GM19467 (cell line): ENCODE measurements around the gene TRIOBP.

Source experiments
- ATAC-seq: cut with Tn5 transposase; IDR thresholded peaks from one replicate; pipeline ENCODE4 v1.9.1; 2021; ENCODE audit warnings: mild to moderate bottlenecking, moderate library complexity; ENCODE audit not compliant: unreplicated experiment

The TRIOBP gene

DNA sequence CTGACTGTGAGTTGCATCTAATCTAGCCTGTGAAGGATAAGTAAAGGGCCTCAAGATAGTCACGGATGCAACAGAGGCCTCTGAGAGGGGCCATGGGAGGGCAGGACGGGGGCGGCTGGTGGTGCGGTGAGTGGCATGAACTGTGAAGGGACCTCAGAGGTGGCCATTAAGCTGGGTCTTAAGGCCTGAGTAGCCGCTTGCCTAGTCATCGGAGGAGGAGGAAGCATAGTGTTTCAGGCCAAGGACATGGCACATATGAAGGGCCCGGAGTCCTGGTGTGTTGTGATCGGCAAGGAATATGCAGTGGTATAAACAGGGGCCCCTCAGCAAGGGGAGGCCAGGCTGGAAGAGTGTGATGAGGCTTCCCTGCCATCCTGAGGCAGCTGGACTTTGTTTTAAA is 51.8 kb downstream of the TRIOBP start:
- ATAC-seq: no peak

DNA sequence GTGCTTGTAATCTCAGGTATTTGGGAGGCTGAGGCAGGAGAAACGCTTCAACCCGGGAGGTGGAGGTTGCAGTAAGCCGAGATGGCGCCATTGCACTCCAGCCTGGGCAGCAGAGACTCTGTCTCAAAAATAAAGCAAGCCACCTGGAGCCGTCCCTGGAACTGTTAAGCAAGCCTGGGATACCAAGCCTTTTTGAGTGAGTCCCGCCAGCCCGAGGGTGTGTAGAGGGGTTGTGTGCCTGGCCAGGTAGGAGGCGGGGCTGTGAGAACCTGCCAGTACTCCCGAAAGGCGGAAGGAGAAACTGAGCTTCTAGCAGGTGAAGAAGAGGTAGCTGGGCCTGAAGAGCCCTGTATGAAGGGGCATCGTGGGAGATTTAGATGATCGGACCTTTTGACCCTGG is 52.4 kb downstream of the TRIOBP start:
- ATAC-seq: no peak

DNA sequence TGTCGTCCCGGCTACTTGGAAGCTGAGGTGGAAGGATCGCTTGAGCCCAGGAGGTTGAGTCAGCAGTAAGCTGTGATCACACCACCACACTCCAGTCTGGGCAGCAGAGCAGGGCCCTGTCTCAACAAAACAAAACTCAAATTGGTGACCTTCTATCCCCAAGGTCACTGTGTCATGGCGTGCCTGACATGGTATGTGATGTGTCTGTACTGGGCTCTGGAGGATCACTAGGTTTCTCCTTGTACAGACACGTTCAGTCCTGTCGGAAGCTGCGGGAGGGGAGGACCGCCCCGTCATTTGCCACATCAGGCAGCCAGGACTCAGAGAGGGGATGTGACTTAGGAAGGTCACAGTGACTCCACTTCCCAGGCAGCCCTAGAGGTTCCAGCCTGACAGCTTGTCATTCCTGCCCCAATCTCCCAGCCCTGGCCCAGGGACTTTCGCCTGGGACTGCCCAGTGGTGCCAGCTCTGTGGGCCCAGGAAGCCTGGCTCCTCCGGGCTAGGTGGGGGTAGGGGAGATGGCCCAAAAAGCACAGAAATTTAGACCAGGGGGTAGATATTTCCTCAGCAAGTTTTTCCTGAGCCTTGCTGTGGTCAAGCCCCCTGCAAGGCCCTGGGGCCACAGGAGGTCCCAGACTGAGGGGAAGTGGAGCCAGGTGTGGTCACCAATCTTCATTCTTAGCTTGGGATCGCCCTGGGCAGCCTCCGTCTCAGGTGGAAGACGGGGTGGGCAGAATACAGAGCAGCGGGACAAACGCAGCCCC is 53.2 kb downstream of the TRIOBP start:
- ATAC-seq: no peak

DNA sequence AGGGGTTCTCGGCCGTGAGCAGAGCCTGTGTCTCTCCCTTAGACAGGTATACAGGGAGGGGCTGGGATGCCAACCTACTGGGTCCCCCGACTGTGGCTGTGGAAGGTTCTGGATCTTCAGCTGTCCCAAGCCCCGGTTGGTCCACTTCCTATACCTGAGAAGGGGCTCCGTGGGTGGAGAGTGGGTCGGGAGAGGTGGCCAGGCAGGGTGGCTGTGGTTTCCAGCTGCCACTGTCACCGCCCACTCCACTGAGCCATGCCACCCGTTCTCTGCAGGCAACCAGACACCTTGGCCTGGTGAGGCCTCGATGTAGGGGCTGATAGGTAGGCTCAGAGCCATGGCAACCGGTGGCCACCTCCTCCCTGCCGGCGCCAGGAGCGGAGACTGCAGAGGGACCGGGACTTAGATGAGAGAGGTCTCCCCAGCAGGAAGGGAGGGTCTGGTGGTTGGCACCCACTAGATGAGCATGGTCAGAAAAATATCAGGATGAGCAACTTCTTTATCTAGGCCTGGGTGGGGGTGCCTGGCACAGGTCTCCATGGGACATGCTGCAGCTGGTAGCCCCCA is 53.8 kb downstream of the TRIOBP start:
- ATAC-seq: no peak

DNA sequence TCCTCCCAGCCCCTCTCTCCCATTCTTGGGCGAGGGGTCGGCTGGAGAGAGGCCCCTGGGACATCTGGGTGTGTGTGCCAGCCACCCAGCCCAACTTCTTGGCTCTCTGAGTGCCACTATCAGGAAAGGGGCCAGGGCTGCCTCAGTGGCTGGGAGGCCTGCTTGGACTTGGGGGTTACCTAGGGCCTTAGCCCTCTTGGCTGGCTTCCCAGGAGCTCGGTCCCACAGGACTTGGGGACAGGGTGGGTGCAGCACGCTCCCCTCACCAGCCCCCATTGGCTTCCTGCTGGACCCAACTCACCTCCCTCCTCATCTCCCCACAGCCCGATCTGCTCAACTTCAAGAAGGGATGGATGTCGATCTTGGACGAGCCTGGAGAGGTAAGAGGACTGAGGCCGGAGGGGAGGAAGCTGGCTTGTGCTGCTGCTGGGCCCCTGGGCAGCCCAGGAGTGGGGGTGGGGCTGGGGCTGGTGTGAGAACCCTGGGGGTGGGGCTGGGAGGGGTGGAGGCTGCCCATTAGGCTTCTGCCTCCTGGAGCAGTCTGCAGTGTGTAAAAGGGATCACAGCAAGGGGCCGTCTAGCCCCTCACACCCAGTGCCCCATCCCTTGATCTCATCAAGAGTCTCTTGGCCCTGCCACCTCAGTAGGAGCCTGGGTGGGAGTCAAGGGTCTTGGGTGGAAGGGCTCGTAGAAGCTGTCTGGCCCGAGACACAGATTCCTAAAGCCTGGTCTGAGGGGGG is 54.8 kb downstream of the TRIOBP start:
- no peak for ATAC-seq

DNA sequence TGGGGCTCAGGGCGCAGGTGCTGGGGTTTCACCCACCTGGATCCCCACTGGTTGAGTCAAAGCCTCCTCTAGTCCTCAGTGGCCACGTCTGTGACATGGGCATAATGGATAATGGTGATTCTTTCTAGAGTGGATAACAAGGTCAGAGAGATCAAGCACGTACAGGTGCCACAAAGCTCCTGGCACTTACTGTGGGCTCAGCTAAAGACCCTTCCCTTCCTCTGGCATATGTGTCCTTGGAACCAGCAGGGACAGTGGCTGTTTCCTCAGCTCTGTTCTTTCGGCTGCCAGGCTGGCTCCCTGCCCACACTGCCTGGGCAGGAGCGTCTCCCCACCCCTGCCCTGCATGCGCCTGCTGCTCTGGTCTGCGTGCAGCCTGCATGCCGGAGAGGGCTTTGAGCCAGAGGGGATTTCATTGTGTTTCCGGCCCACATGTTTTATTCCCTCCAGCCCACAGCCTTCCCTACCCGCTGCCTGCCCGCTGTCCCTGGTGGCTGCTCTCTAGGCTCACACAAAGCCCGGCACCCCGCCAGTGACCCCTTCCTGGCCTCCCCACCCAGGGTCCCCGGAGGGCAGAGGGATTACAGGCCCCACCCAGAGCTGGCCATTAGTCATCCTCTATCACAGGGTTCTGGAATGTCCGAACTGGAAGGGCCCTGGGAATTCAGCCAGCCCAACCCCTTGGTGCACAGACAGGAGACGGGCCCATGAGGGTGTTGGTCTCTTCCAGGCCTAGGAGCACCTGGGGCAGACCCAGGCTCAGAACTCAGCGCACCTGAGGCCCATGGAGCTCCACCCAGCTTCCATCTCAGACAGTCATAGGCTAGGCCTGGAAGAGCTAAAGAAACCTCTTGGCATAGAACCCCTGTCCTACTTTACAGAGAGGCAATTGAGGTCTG is 55.6 kb downstream of the TRIOBP start:
- ATAC-seq: no peak

DNA sequence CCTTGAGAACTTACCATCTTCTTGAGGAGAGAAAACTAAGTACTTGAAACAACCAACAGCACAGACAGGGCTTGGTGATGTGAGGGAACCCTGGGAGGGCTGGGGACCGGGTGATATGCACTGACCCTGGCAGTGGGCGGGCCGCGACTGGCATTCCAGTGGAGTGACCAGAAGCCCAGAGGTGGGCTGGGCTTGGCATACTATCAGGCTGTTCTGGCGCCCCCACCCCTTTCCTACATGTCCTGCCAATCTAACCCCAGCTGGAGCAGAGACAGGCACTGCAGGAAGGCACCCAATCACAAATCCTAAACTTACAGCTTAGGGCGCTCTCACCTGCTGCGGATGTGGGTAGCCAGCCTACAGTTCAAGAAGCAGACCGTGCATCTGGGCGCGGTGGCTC is 56.9 kb downstream of the TRIOBP start:
- no peak for ATAC-seq

DNA sequence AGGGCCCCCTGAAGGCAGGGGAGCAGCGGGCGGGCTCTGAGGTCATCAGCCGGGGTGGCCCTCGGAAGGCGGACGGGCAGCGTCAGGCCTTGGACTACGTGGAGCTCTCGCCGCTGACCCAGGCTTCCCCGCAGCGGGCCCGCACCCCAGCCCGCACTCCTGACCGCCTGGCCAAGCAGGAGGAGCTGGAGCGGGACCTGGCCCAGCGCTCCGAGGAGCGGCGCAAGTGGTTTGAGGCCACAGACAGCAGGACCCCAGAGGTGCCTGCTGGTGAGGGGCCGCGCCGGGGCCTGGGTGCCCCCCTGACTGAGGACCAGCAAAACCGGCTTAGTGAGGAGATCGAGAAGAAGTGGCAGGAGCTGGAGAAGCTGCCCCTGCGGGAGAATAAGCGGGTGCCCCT is 60.8 kb downstream of the TRIOBP start:
- no peak for ATAC-seq

DNA sequence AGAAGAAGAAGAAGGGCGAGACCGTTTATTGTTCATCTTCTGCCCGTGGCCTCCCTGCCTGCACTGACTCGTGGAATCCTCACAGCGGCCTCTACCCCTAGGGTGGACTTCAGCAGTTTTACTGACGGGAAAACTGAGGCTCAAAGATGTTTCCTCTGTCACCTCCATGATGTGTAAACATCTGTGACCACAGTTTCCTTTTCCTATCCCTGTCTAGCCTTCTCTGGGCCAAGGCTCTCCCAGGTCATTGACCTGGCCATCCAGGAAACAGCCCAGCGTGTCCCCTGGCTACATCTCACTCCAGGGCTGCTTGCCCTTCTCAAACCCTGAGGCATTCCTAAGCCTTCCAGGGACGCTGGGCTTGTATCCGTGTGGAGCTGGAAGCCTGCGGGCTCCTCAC is 61.8 kb downstream of the TRIOBP start:
- no peak for ATAC-seq

DNA sequence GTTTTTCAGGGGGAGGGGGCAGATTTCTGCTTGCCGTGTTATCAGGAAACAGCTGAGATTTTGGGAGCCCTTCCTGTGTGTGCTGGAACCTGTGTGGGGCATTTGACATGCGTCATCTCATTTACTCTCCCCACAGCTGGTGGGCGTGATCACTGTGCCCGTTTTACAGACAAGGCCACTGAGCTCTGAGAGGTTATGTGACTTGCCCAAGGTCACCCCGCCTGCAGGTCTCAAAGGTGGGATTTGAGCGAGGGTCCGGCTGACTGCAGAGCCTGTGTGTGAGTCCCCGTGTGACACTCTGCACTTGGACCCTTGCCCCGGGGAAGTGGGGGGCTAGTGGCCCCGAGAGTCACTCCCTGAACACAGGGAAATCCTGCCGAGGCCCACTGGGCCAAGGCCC is 62.4 kb downstream of the TRIOBP start:
- ATAC-seq: no peak

DNA sequence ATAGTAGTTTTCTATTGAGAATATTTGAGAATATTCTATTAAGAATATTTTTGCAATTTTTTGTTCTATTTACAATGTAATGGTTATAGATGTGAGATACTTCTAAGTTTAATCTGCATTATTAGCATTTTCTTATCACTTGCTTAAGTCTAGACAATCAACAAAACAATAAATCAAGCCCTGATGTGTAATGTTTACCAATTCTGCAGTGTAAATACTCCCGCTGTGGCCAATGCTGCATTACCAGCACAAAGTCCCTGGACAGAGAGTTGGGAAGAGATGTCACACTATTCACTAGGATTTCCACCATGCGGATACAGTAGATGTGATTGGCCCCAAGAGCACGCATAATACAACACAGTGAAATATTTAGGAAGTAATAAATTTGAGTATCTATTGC is 63.3 kb downstream of the TRIOBP start:
- ATAC-seq: no peak

DNA sequence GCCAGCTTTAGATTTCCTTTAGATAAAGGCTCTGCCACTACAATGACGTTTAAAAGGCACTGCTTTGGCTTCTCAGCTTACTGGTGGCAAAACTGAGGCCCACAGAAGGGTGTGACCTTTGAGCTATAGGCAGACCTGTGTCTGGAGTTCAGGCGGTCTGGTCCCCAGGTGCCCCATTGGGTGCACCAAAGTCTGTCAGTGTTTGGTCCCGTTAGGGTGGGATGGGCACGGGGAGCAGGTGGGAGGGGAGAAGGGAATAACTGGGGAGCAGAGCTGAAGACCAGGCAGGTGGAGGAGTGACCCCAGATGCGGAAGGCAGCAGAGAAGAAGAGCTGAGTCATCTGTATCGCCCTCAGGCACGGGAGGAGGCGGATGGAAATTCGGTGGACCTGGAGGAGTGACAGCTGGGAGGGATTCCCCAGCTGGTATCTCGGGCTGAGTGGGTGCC is 65.6 kb downstream of the TRIOBP start:
- ATAC-seq: no peak

DNA sequence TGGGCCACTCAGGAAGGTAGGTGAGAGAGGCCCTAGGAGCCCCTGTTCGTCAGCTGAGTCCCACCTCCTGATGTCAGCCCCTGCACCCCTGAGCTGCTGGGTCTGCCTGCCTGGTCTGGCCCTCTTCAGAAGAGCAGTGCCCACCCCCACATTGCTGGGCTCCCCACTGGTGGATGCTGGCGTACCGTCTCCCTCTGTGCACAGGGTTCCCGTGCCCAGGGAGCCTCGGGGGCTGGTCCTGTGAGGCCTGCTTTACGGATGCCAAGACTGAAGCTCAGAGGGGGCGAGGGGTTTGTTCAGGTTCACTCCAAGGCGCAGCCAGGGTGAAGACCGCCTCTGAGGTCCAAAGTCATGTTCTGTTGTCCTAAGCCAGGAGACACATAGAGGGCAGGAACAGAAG is 66.2 kb downstream of the TRIOBP start:
- ATAC-seq: no peak

DNA sequence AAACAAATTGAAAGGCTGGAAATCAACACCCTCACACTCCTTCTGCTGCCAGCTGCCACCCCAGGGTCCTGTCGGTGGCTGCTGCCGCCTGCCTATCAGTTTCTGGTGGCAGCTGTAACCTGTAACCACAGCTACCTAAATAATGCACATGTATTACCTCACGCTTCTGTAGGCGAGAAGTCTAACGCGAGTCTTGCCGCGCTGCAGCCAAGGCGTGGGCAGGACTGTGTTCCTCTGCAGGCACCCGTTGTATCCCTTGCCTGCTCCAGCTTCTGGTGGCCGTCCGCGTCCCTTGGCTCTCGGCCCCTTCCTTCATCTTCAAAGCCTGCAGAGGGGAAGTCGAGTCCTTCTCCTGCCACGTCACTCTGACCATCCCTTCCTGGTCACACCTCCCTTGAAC is 66.8 kb downstream of the TRIOBP start:
- no peak for ATAC-seq

DNA sequence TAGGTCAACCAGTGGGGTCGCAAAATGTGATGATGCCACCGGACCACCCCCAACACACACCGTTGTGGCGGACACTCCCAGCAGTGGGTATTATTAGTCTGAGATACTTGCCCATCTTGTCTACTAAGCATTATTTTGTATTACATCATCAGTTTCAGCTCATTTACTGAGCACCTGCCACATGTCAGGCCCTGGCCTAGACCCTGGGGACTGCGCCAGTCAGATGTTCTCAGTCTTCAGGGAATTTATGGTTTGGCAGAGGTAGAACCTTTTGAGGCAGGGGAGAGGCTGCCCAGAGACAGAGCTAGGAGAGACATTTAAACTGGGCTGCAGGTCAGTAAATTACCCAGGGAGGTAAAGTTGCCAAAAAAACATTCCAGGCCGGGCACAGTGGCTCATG is 67.8 kb downstream of the TRIOBP start:
- no peak for ATAC-seq

DNA sequence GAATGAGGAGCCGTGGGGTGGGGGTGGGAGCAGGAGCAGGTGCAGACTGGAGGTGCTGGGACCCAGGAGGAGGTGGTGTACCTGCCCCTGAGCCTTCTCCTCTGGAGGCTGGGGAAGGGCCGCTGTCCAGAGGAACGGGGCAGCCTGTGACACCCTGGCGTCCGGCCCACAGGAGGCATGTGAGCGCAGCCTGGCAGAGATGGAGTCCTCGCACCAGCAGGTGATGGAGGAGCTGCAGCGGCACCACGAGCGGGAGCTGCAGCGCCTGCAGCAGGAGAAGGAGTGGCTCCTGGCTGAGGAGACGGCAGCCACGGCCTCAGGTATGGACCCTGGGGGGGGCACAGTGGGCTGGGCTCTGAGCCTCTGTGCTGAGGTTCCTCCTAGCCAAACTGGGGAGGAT is 68.7 kb downstream of the TRIOBP start:
- ATAC-seq: no peak

DNA sequence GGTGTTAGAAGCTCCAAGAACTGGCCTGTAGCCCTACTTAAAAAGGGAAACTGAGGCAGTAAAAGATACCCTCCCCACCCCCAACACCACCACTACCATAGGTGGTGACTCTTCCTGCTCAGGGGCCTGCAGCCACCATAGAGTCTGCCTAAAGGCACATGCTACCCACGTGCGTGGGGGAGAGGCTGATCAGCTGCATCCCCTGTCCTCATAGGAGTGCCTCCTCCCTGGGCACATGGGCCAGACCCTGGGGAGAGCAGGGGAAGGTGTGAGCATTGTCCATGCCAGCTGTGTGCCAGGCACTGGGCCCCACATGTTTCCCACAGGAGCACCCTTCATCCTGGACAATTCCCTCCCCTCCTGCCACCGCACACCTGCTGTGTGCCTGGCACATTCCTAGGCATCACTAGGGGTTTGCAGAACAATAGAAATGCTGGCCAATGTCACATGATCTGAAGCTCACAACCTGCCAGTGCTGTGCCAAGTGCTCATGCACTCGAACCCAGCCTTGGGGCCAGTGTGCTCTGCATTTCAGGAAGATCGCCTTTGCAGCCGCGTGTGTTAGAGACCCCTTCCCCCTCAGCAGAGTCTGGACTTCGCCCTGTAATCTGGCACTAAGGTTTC is 69.2 kb downstream of the TRIOBP start:
- ATAC-seq: no peak

DNA sequence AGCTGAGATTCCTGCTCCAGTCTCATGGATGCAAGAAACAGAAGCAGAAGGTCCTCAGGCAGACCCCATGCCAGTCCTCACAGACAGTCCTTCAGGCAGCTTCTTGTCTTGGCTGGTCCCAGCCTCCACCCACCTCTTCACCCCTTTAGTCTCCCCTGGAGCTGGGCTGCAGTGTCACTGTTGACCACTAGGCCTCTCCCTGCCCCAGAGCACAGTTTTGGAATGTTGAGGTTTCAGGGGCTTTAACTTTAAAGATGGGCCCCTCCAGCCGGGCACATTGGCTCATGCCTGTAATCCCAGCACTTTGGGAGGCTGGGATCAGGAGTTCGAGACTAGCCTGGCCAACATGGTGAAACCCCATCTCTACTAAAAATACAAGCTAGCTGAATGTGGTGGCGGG is 71.4 kb downstream of the TRIOBP start:
- no peak for ATAC-seq

DNA sequence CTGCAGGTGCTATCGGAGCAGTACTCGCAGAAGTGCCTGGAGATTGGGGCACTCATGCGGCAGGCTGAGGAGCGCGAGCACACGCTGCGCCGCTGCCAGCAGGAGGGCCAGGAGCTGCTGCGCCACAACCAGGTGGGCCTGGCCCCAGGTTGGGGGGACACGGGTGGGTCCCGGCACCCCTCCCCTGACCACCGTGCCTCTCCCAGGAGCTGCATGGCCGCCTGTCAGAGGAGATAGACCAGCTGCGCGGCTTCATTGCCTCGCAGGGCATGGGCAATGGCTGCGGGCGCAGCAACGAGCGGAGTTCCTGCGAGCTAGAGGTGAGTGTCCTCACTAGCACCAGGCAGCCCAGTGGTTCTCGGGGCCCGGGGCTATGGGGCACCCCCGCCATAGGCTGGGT is 72.2 kb downstream of the TRIOBP start:
- ATAC-seq: no peak

DNA sequence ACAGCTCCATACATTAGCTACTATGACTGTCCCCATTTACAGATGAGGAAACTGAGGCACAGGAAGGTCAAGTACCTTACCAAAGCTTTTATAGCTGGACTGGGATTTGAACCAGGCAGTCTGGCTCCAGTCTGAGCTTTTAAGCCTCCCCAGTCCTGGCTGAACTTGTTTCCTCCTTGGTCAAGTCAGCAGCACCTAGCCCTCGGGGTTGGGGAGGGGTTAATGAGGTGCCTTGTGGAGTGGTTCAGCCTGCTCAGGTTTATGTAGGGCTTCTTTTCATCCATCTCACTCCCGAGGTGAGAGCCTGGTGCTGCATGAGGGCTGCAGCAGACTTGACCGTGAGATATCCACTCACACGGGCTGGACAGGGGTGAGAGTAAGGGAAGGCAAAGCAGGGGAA is 74.2 kb downstream of the TRIOBP start:
- no peak for ATAC-seq
